ENCODE results near the gene CDH13.

CDH13 gene

DNA sequence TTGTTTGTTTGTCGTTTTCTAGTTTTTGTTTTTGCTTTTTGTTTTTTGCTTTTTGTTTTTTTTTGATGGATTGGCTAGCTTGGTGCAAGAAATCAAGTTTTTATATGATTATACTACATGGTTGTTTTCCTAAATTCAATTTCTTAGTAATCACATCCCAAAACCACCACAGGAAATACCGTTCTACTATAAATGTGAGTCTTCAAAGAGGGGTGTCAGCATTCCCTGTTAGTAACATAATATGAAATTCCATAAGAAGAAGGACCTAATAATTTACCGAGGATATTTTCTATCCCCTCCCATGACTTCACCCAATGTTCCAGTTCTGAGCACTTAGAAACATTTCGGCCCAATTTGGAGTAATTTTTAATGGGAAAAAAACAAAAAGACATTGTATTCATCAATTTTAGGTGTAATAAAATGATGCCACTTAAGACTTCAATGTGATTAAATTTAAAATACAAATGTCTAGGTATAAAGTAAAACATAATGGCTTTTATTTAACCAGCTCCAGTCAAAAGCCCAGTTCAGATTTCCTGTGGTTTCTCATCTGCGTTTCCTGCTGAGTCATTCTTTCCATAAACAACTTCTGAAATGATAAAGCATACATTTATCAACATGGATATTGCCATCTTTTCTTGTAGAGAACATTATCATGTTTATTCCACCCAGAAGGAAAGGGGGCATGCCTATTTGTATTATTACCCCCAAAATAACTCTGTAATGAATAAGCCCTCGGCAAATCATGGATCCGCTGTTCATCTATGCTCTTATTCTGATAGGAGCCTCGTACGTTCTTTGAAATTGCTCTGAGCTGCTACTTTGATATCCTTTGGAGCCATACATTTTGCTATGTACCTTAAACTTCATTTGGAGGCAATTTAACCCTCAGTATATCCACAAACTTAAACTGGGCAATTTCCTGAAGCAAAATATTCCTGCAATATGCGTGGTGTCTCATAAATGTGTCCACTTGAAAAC lies 1209.1 kb downstream of the CDH13 start:
- DNase-seq: no peak

- no peak for DNase-seq
Measured at GRCh38 chr16:83837566-83837965, 1210.8 kb downstream of the CDH13 start.

DNA sequence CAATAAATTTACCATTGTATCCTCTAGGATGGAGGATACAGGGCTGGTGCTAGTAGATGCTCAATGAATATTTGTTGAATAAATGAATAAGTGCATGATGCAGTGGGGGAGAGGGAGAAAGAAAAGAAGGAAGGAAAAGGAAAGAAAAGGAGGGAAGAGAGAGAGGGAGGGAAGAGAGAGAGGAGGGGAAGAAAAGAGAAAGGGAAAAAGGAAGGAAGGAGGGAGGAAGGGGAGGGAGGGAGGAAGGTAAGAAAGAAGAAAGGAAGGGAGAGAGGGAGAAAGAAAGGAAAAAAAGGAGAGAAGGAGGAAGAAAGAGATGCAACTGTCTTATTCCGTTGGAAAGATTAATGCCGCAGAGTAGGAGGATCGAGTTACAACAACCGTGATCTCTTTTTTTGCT lies 1211.4 kb downstream of the CDH13 start:
- no peak for DNase-seq

DNA sequence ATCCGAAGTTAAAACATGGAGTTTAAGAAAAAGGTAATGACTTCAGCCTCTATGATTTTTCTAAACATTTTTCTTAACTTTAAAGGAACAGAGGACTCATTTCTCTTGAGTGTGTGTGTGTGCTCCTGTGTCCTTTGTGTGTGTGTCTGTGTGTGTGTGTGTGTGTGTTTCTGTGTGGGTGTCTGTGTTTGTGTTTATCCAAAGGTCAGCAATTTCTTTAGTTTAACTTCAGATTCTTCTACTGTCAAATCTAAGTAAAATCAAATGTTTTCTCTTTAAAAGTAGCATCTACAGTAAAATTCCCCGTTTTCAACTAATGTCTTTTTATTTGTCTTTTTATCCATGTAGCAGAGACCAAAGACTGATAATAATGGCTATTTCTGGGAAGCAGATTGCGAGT lies 1212.8 kb downstream of the CDH13 start:
- no peak for DNase-seq

- DNase-seq: no peak
Measured at GRCh38 chr16:83840060-83840617, 1213.4 kb downstream of the CDH13 start.

DNA sequence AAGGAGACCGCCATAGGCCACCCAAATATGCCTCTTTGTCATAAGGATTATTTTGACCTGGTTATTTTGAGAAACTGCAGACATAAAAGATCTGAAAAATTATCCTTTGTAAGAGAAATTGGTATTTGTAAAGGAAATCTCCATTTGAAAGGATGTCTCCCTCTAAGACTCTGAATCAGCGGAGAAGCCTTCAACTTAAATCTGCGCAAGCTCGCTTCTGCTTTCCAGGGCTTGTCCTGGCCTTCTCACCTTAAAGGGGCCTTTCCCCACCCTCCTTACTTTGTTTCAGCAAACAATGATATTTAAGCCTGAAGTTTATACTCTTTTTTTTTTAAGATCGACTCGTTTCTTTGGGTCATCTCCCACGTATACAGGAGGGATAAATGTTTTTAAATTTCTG lies 1215.5 kb downstream of the CDH13 start:
- DNase-seq: no peak

GRCh38 chr16:83842756-83843507 lies 1216.2 kb downstream of the CDH13 start:
- no peak for DNase-seq

- no peak for DNase-seq
Measured at GRCh38 chr16:83843657-83844056, 1216.9 kb downstream of the CDH13 start.

GRCh38 chr16:83845263-83845662 lies 1218.5 kb downstream of the CDH13 start:
- DNase-seq: no peak

GRCh38 chr16:83847371-83848225 lies 1220.8 kb downstream of the CDH13 start:
- DNase-seq: no peak

GRCh38 chr16:83849421-83849820 lies 1222.7 kb downstream of the CDH13 start:
- no peak for DNase-seq
